ENCODE results near the gene TMEM121.

DNA sequence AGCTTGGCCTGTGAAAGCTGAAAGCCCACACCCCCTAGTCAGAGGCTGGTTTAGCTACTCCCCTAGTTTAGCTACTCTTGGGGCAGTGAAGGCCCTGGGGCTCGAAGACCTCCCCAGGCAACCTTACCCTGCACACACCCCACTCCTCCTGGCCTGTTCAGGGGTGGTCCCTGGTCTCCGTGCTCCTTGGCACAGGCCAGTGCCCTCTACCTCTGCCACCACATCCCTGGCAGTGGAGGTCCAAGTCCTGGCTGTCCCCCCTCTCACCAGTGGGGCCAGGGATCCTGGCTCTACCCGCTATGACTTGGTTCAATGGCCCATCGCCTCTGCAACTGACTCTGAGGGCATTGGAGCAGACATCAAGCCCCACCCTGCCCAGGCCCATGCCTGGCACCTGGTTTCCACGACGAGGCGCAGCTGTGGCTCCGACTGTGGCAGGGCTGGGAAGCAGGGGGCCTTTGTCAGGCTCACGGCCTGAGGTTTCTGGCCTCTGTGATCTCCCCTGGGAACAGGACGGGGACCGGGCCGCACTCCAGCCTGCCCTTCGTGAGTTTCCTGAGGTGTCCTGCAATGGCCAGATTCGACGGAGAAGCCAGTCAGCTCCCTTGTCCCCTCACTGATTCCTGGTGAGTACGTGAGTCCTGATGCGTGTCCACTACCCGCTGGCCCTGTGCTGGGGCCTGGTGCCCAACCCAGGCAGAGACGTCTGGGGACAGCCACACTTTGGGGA lies 5.7 kb downstream of the TMEM121 start:
- TF ChIP-seq, protein P1, sequence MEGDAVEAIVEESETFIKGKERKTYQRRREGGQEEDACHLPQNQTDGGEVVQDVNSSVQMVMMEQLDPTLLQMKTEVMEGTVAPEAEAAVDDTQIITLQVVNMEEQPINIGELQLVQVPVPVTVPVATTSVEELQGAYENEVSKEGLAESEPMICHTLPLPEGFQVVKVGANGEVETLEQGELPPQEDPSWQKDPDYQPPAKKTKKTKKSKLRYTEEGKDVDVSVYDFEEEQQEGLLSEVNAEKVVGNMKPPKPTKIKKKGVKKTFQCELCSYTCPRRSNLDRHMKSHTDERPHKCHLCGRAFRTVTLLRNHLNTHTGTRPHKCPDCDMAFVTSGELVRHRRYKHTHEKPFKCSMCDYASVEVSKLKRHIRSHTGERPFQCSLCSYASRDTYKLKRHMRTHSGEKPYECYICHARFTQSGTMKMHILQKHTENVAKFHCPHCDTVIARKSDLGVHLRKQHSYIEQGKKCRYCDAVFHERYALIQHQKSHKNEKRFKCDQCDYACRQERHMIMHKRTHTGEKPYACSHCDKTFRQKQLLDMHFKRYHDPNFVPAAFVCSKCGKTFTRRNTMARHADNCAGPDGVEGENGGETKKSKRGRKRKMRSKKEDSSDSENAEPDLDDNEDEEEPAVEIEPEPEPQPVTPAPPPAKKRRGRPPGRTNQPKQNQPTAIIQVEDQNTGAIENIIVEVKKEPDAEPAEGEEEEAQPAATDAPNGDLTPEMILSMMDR (IDR thresholded peaks at IDR 0.05), result no peak
- no peak for TF ChIP-seq POLR2A (IDR thresholded peaks at IDR 0.05)

All from prostate gland (tissue), 2 donors.